Adipocyte (in vitro differentiated cells): ENCODE data around the gene SYNJ2.

Source experiments
- DNase-seq: peaks from one replicate; pipeline ENCODE4 v3.0.0-alpha.2; 2015; ENCODE audit warnings: low read depth
- H3K27me3 ChIP-seq: replicated peaks from 2 replicates; pipeline ENCODE4 v1.7.0; 2013; ENCODE audit warnings: mild to moderate bottlenecking, low read length, moderate library complexity; ENCODE audit not compliant: control insufficient read depth, insufficient read depth
- H3K36me3 ChIP-seq: 2 replicates; pipeline ENCODE4 v1.7.0; 2013; ENCODE audit warnings: low read length, mild to moderate bottlenecking, moderate library complexity; ENCODE audit not compliant: control insufficient read depth, insufficient read depth, severe bottlenecking
- H3K4me1 ChIP-seq: 2 replicates; pipeline ENCODE4 v1.7.0; 2013; ENCODE audit warnings: mild to moderate bottlenecking, low read length, moderate library complexity; ENCODE audit not compliant: control insufficient read depth, insufficient read depth
- H3K4me3 ChIP-seq: 2 replicates; pipeline ENCODE4 v1.7.0; 2013; ENCODE audit warnings: mild to moderate bottlenecking, low read length, moderate library complexity
- H3K9ac ChIP-seq: 2 replicates; pipeline ENCODE4 v1.7.0; 2013; ENCODE audit warnings: mild to moderate bottlenecking, low read length, moderate library complexity
- H3K9me3 ChIP-seq: 2 replicates; pipeline ENCODE4 v1.7.0; 2013; ENCODE audit warnings: mild to moderate bottlenecking, low read length, moderate library complexity; ENCODE audit not compliant: control insufficient read depth

Gene SYNJ2

GRCh38 chr6:158077676-158078075, 96.0 kb downstream of the SYNJ2 start:
- Histone ChIP-seq H3K36me3 (peaks cover 12% of the 10 kb centered on the region), H3K4me3 (no peak overlapping the region), H3K9ac (no peak overlapping the region), H3K4me1 (no peaks in the 10 kb centered on the region), H3K27me3 (no peaks in the 10 kb centered on the region), H3K9me3 (no peaks in the 10 kb centered on the region)
- DNase-seq, result no peak

DNA sequence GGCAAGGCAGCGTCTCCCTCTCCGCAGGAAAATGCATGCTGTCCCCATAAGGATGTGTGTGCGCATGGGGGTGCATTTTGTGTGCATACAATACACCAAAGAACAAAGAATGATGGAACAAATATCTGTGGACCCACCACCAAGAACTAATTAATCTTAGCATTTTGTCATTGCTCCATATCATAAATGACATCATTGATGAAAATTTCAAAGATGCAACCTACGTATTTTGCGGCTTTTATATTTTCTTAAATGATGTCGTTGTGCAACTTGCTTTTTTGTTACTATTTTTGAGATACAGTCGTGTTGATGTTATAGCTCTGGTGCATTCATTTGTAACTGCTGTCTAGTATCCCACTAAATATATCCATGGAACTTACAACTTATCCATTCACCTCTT, 96.7 kb downstream of the SYNJ2 start:
- no peak overlapping the region for H3K9ac ChIP-seq
- peaks cover 15% of the 10 kb centered on the region for H3K36me3 ChIP-seq
- no peak for DNase-seq
- no peaks in the 10 kb centered on the region for H3K27me3 ChIP-seq
- no peaks in the 10 kb centered on the region for H3K4me1 ChIP-seq
- no peaks in the 10 kb centered on the region for H3K9me3 ChIP-seq
- H3K4me3 ChIP-seq, result no peak overlapping the region

GRCh38 chr6:158080849-158081656, 99.4 kb downstream of the SYNJ2 start:
- Histone ChIP-seq H3K27me3 (no peaks in the 10 kb centered on the region), H3K9me3 (no peaks in the 10 kb centered on the region), H3K36me3 (peaks cover 33% of the 10 kb centered on the region), H3K4me3 (no peak overlapping the region), H3K9ac (no peak overlapping the region), H3K4me1 (no peaks in the 10 kb centered on the region)
- DNase-seq, result no peak

GRCh38 chr6:158081657-158081935, 99.9 kb downstream of the SYNJ2 start:
- Histone ChIP-seq H3K27me3 (no peaks in the 10 kb centered on the region), H3K9me3 (no peaks in the 10 kb centered on the region), H3K9ac (no peak overlapping the region), H3K4me1 (no peaks in the 10 kb centered on the region), H3K36me3 (peaks cover 34% of the 10 kb centered on the region), H3K4me3 (no peak overlapping the region)
- no peak for DNase-seq

DNA sequence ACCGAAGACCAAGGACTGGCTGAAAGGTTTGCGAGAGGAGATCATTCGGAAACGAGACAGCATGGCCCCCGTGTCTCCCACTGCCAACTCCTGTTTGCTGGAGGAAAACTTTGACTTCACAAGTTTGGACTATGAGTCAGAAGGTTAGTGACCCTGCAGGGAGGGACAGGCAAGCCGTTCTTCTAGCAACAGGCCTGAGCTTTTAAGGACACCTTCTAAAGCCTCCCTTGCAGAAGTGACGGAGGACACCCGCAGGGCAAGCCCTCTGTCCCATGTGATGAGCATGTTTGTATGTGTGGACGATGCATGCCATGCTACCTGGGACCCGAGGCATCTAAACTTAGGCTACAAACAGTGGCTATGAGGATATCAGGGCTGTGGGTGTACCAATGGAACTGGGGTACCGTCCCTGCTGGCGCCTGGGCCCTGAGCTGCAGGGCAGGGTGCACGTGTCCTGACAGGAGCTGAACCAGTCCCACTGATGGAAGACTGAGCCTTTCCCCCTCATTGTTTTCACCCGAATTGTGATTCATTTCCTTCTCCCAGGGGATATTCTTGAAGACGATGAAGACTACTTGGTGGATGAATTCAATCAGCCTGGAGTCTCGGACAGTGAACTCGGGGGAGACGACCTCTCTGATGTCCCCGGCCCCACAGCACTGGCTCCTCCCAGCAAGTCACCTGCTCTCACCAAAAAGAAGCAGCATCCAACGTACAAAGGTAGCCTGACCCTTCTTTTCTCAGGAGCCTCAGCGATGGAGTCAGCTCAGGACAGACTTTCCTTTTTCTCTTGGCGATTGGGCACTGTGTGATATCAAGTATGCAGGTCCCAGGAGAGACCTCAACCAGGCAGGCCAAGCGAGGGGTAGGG, 102.0 kb downstream of the SYNJ2 start:
- no peaks in the 10 kb centered on the region for H3K9me3 ChIP-seq
- no peaks in the 10 kb centered on the region for H3K4me1 ChIP-seq
- H3K36me3 ChIP-seq, result peaks cover 29% of the 10 kb centered on the region
- no peak overlapping the region for H3K9ac ChIP-seq
- no peak for DNase-seq
- H3K4me3 ChIP-seq, result no peak overlapping the region
- no peaks in the 10 kb centered on the region for H3K27me3 ChIP-seq

- H3K4me3 ChIP-seq, result no peak overlapping the region
- no peak overlapping the region for H3K9ac ChIP-seq
- H3K9me3 ChIP-seq, result no peaks in the 10 kb centered on the region
- H3K27me3 ChIP-seq, result no peaks in the 10 kb centered on the region
- DNase-seq, result no peak
- H3K4me1 ChIP-seq, result no peaks in the 10 kb centered on the region
- peaks cover 29% of the 10 kb centered on the region for H3K36me3 ChIP-seq
Measured at GRCh38 chr6:158085261-158086053, 103.8 kb downstream of the SYNJ2 start.

DNA sequence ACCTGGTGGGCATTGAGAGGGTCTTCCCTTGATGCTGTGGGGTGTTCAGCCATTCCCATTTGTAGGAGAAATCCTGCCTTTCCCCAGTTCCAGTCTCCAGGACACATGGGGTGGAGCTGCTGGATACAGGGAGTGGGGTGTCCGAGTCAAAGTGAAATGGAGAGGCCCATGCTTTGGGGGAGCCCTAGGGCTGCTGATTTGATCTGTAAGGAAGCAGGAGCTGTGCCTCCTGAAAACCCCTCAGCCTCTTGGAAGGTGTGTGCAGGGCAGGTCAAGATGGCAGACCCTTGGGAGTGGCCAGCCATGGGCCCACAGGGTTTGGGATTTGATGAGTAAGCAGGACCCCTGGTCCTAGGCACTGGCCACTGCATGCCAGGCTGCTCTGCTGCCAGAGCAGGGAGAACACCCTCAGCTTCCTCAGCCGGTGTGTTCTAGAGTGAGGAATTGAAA, 104.4 kb downstream of the SYNJ2 start:
- Histone ChIP-seq H3K4me3 (no peak overlapping the region), H3K9me3 (no peaks in the 10 kb centered on the region), H3K9ac (no peak overlapping the region), H3K36me3 (peaks cover 28% of the 10 kb centered on the region), H3K4me1 (no peaks in the 10 kb centered on the region), H3K27me3 (no peaks in the 10 kb centered on the region)
- DNase-seq, result no peak

DNA sequence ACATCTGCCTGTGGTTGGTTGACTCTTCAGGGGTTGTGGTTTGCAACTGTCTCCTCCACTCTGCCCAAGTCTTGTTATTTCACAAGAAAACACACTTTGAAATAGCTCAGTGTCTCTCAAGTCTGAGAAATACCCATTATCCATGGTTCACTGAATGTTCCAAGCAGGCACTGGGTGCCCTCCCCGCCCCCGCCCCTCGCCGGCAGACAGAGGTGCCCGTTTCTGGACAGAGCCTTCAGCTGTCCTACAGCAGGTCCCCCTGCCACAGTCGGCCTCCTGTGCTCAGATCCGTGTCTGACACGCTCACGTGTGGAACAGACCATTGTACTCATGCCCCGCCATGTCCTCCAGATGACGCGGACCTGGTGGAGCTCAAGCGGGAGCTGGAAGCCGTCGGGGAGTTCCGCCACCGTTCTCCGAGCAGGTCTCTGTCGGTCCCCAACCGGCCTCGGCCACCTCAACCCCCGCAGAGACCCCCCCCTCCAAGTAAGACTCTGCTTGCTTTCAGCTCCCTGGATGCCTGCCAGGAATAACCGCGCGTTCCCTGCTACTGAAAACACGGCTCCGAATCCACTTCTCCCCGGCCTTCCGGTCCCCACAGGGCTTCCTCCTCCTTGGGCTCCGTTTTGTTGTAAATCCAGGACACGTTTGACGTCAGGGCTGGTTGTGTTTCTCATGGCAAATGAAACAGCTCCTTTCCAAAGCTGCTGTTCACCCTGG, 105.0 kb downstream of the SYNJ2 start:
- Histone ChIP-seq H3K27me3 (no peaks in the 10 kb centered on the region), H3K9me3 (no peaks in the 10 kb centered on the region), H3K9ac (no peak overlapping the region), H3K4me1 (no peaks in the 10 kb centered on the region), H3K4me3 (no peak overlapping the region), H3K36me3 (peaks cover 25% of the 10 kb centered on the region)
- DNase-seq, result peak; percentile 70

DNA sequence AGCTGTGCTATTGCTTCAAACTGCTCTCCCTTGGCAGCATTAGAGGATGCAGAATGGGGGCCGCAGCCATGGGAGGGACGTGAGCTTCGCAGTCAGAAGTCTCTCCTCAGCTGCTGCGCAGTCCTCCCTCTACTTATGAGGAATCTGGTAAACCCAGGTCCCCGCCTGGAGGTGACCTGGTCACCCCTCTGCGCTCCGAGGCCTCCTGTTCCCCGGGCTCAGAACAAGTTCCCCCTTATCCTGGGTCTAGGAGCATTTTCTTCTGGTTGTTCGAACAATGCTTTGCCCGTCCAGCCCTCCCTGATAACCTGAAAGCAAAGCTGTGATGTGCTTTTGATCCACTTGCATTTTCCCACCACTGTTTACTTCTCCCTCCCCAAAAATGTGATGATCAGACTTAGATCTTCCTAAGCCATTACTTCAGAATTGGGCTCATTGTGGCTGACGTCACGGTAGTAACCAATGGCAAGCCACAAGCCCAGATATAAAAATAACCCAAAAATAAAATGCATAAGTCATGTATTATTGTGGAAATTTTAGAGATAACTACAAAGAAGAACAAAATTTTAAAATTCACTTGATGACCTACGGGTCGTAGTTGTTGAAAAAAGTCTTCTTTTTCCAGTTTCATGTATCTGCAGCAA, 105.7 kb downstream of the SYNJ2 start:
- H3K4me3 ChIP-seq, result no peak overlapping the region
- H3K36me3 ChIP-seq, result peaks cover 25% of the 10 kb centered on the region
- H3K27me3 ChIP-seq, result no peaks in the 10 kb centered on the region
- no peaks in the 10 kb centered on the region for H3K4me1 ChIP-seq
- no peaks in the 10 kb centered on the region for H3K9me3 ChIP-seq
- no peak for DNase-seq
- H3K9ac ChIP-seq, result no peak overlapping the region

- peaks cover 34% of the 10 kb centered on the region for H3K36me3 ChIP-seq
- no peaks in the 10 kb centered on the region for H3K9me3 ChIP-seq
- no peak for DNase-seq
- no peak overlapping the region for H3K9ac ChIP-seq
- no peak overlapping the region for H3K4me3 ChIP-seq
- H3K27me3 ChIP-seq, result no peaks in the 10 kb centered on the region
- H3K4me1 ChIP-seq, result no peaks in the 10 kb centered on the region
Measured at GRCh38 chr6:158092806-158093205, 111.1 kb downstream of the SYNJ2 start.
